Measurements from ENCODE around the gene LAMB3.

GRCh38 chr1:209567698-209568175, 84.5 kb downstream of the LAMB3 start:
- TF ChIP-seq CTCF (IDR thresholded peaks at IDR 0.05) (no peak), POLR2A (IDR thresholded peaks at IDR 0.05) (no peak)

All from testis (tissue), 2 donors.